Caco-2 (cell line): ENCODE data around the gene RAP1GDS1. TPM values are rescaled to one million over a fixed set of nuclear protein-coding genes. Genes with fewer than 3 reads are reported as not detected.
A peak's percentile ranks its signal among the peaks of the same experiment; 100 is the strongest.

ENCODE experiments used
- BruUV-seq: library from RNA; stranded (reverse); fragments of 400-500 nt; replicated peaks from 2 replicates; lab custom pipeline; 2021; lab: Mats Ljungman, UMichigan
- CTCF ChIA-PET: fragments of 300-600 bp; sonication (Branson Sonifier 250); formaldehyde crosslinking; loops from one replicate; lab custom pipeline; 2022; ENCODE audit warnings: antibody characterized with exemption; lab: Charles Lee
- POLR2A ChIA-PET: fragments of 300-600 bp; sonication (Branson Sonifier 250); formaldehyde crosslinking; loops from one replicate; lab custom pipeline; 2022; ENCODE audit warnings: antibody characterized with exemption; lab: Charles Lee
- DNase-seq, 2 experiments: peaks; one replicate each; pipeline versions ENCODE4 v3.0.0 to v3.0.0-alpha.2; 2020 to 2022
- H3K27me3 ChIP-seq: replicated peaks from 2 replicates; pipeline ENCODE4 v1.6.0; 2011; ENCODE audit warnings: low read length; ENCODE audit not compliant: control insufficient read depth, insufficient read depth
- H3K36me3 ChIP-seq: 2 replicates; pipeline ENCODE4 v1.5.1; 2011; ENCODE audit warnings: low read length; ENCODE audit not compliant: control insufficient read depth, insufficient read depth
- H3K4me1 ChIP-seq: fragments of 250-450 bp; sonication (Bioruptor Pico); 2 replicates; pipeline ENCODE4 v1.5.1; 2020; ENCODE audit warnings: mild to moderate bottlenecking
- H3K4me3 ChIP-seq: 2 replicates; pipeline ENCODE4 v1.5.1; 2011; ENCODE audit warnings: low read depth, mild to moderate bottlenecking, control low read depth, low read length
- H3K9me3 ChIP-seq: fragments of 250-450 bp; sonication (Bioruptor Pico); 2 replicates; pipeline ENCODE4 v1.5.1; 2020; ENCODE audit warnings: mild to moderate bottlenecking, moderate library complexity
- H3K27ac Mint-ChIP-seq: one replicate; pipeline ENCODE4 v1.8.0; 2022; ENCODE audit warnings: mixed read lengths; ENCODE audit not compliant: unreplicated experiment
- H3K27me3 Mint-ChIP-seq: one replicate; pipeline ENCODE4 v1.8.0; 2022; ENCODE audit warnings: mixed read lengths; ENCODE audit not compliant: insufficient read depth, unreplicated experiment
- H3K36me3 Mint-ChIP-seq: one replicate; pipeline ENCODE4 v1.8.0; 2022; ENCODE audit warnings: mild to moderate bottlenecking, mixed read lengths; ENCODE audit not compliant: insufficient read depth, unreplicated experiment
- H3K4me1 Mint-ChIP-seq: one replicate; pipeline ENCODE4 v1.8.0; 2022; ENCODE audit warnings: low read depth, mixed read lengths; ENCODE audit not compliant: unreplicated experiment
- H3K4me3 Mint-ChIP-seq: one replicate; pipeline ENCODE4 v1.8.0; 2022; ENCODE audit warnings: mild to moderate bottlenecking, moderate library complexity, mixed read lengths; ENCODE audit not compliant: unreplicated experiment
- H3K9me3 Mint-ChIP-seq: one replicate; pipeline ENCODE4 v1.8.0; 2022; ENCODE audit warnings: mixed read lengths; ENCODE audit not compliant: unreplicated experiment
- CTCF ChIP-seq, 2 experiments: fragments of 200-600 bp in 1 of 2; IDR thresholded peaks; 1 replicate in 1 of 2; 2 replicates in 1 of 2; pipeline versions ENCODE4 v1.5.1 to v1.8.0; 2011 to 2022; ENCODE audit warnings: antibody characterized with exemption in 1 of 2, control low read depth in 1 of 2, inconsistent platforms in 1 of 2, low read depth in 1 of 2, low read length in 1 of 2, mild to moderate bottlenecking in 1 of 2, moderate library complexity in 1 of 2; ENCODE audit not compliant: insufficient read depth in 1 of 2, severe bottlenecking in 1 of 2, unreplicated experiment in 1 of 2
- intact Hi-C: fragments of 100-400 bp; cut with micrococcal nuclease; formaldehyde crosslinking; loops from one replicate; pipeline ENCODE4 v1.10.0; 2022; ENCODE audit not compliant: unreplicated experiment
- total RNA-seq: library from RNA; stranded (reverse); gene quantifications from 2 replicates; pipeline ENCODE4 v1.2.3, GENCODE V29; 2022

RAP1GDS1 gene
- total RNA-seq, 1 experiment from 2014 or later = 45.5 TPM

- Histone ChIP-seq H3K9me3 (no peaks in the 10 kb centered on the region), H3K27me3 (no peaks in the 10 kb centered on the region), H3K4me1 (0 out of 2 replicates have a peak, but pooled peaks cover 11% of the 10 kb centered on the region), H3K36me3 (no peaks in the 10 kb centered on the region), H3K4me3 (no peak overlapping the region)
- intact Hi-C loops = no loop called here
- no TSS peak for BruUV-seq
- no peaks in the 10 kb centered on the region for H3K36me3 Mint-ChIP-seq
- peak overlapping the region; percentile 5 for H3K27ac Mint-ChIP-seq
- peaks cover 14% of the 10 kb centered on the region for H3K4me1 Mint-ChIP-seq
- no peaks in the 10 kb centered on the region for H3K9me3 Mint-ChIP-seq
- POLR2A ChIA-PET = no interaction called here
- CTCF ChIA-PET = no interaction called here
- no peak for DNase-seq
- no peak for TF ChIP-seq CTCF (IDR thresholded peaks at IDR 0.05; ENCODE audit: insufficient read depth in 1 of 2, low read depth in 1 of 2, low read length in 1 of 2, severe bottlenecking in 1 of 2, unreplicated experiment in 1 of 2)
- H3K27me3 Mint-ChIP-seq = no peaks in the 10 kb centered on the region
- H3K4me3 Mint-ChIP-seq = no peak overlapping the region
Observed at GRCh38 chr4:98484031-98484430, 222.8 kb downstream of the RAP1GDS1 start.

GRCh38 chr4:98485816-98486345, 224.7 kb downstream of the RAP1GDS1 start:
- ChIA-PET POLR2A (no interaction called here), CTCF (no interaction called here)
- H3K36me3 Mint-ChIP-seq = no peaks in the 10 kb centered on the region
- no peaks in the 10 kb centered on the region for H3K27me3 ChIP-seq
- intact Hi-C loops = no loop called here
- H3K4me3 Mint-ChIP-seq = no peak overlapping the region
- BruUV-seq = no TSS peak
- no peak overlapping the region for H3K4me3 ChIP-seq
- no peak for TF ChIP-seq CTCF (IDR thresholded peaks at IDR 0.05; ENCODE audit: insufficient read depth in 1 of 2, low read depth in 1 of 2, low read length in 1 of 2, severe bottlenecking in 1 of 2, unreplicated experiment in 1 of 2)
- H3K4me1 Mint-ChIP-seq = peaks cover 8% of the 10 kb centered on the region
- no peaks in the 10 kb centered on the region for H3K9me3 Mint-ChIP-seq
- H3K4me1 ChIP-seq = 0 out of 2 replicates have a peak, but pooled peaks cover 11% of the 10 kb centered on the region
- H3K9me3 ChIP-seq = no peaks in the 10 kb centered on the region
- no peak for DNase-seq
- H3K36me3 ChIP-seq = no peaks in the 10 kb centered on the region
- H3K27ac Mint-ChIP-seq = no peak overlapping the region
- no peaks in the 10 kb centered on the region for H3K27me3 Mint-ChIP-seq

GRCh38 chr4:98490251-98490650, 229.1 kb downstream of the RAP1GDS1 start:
- Histone ChIP-seq H3K9me3 (no peaks in the 10 kb centered on the region), H3K4me3 (no peak overlapping the region), H3K36me3 (no peaks in the 10 kb centered on the region), H3K4me1 (no peaks in the 10 kb centered on the region), H3K27me3 (no peaks in the 10 kb centered on the region)
- CTCF ChIA-PET = interaction anchor here (0.5 kb wide), 1 partner anchor 134 kb away, joined by 3 read pairs; no protein-coding TSS in a partner anchor
- Mint-ChIP-seq H3K36me3 (no peaks in the 10 kb centered on the region), H3K9me3 (no peaks in the 10 kb centered on the region), H3K4me3 (no peak overlapping the region), H3K4me1 (no peaks in the 10 kb centered on the region), H3K27ac (no peak overlapping the region), H3K27me3 (no peaks in the 10 kb centered on the region)
- POLR2A ChIA-PET = no interaction called here
- intact Hi-C loops = no loop called here
- no peak for DNase-seq
- TF ChIP-seq CTCF (IDR thresholded peaks at IDR 0.05; ENCODE audit: insufficient read depth in 1 of 2, low read depth in 1 of 2, low read length in 1 of 2, severe bottlenecking in 1 of 2, unreplicated experiment in 1 of 2) = no peak
- BruUV-seq = no TSS peak
